Smooth muscle cell (in vitro differentiated cells): ENCODE results near the gene RILP. TPM values are rescaled to one million over a fixed set of nuclear protein-coding genes. Genes with fewer than 3 reads are reported as not detected.

ENCODE experiments used
- DNase-seq: peaks from one replicate; lab custom pipeline; 2025; ENCODE audit not compliant: unreplicated experiment; lab: John Stamatoyannopoulos, UW
- H2AFZ ChIP-seq: fragments of 200-600 bp; sonication (generic); 2 replicates; pipeline ENCODE4 v1.6.0; 2016; ENCODE audit warnings: antibody characterized with exemption, low read depth, mild to moderate bottlenecking
- H3F3A ChIP-seq: fragments of 200-600 bp; sonication (generic); 2 replicates; pipeline ENCODE4 v1.6.0; 2017; ENCODE audit warnings: antibody characterized with exemption, low read depth
- H3K27ac ChIP-seq: fragments of 200-600 bp; sonication (generic); 2 replicates; pipeline ENCODE4 v1.5.1; 2016; ENCODE audit warnings: low read depth, mild to moderate bottlenecking
- H3K27me3 ChIP-seq: fragments of 200-600 bp; sonication (generic); 2 replicates; pipeline ENCODE4 v1.6.1; 2016; ENCODE audit warnings: low read depth, mild to moderate bottlenecking
- H3K36me3 ChIP-seq: fragments of 200-600 bp; sonication (generic); 2 replicates; pipeline ENCODE4 v1.5.1; 2016; ENCODE audit warnings: low read depth
- H3K4me1 ChIP-seq: fragments of 200-600 bp; sonication (generic); 2 replicates; pipeline ENCODE4 v1.5.1; 2016; ENCODE audit warnings: low read depth
- H3K4me2 ChIP-seq: fragments of 200-600 bp; sonication (generic); 2 replicates; pipeline ENCODE4 v1.6.0; 2016; ENCODE audit warnings: mild to moderate bottlenecking
- H3K4me3 ChIP-seq: fragments of 200-600 bp; sonication (generic); 2 replicates; pipeline ENCODE4 v1.5.1; 2016; ENCODE audit warnings: mild to moderate bottlenecking
- H3K79me2 ChIP-seq: fragments of 200-600 bp; sonication (generic); 2 replicates; pipeline ENCODE4 v1.6.0; 2016; ENCODE audit warnings: low read depth, mild to moderate bottlenecking
- H3K9ac ChIP-seq: fragments of 200-600 bp; sonication (generic); 2 replicates; pipeline ENCODE4 v1.6.0; 2016; ENCODE audit warnings: low read depth
- H3K9me3 ChIP-seq: fragments of 200-600 bp; sonication (generic); replicated peaks from 2 replicates; pipeline ENCODE4 v1.5.1; 2016; ENCODE audit warnings: low read depth
- H4K20me1 ChIP-seq: fragments of 200-600 bp; sonication (generic); 2 replicates; pipeline ENCODE4 v1.6.0; 2016; ENCODE audit warnings: low read depth
- CTCF ChIP-seq: fragments of 200-600 bp; sonication (generic); IDR thresholded peaks from 2 replicates; pipeline ENCODE4 v1.5.1; 2017; ENCODE audit warnings: borderline replicate concordance, mild to moderate bottlenecking, antibody characterized with exemption; ENCODE audit not compliant: insufficient read depth, poor library complexity, severe bottlenecking
- WGBS: methylation state at CpG from one replicate; pipeline ENCODE4 v1.1.7; 2016; ENCODE audit warnings: low lambda C conversion rate; 5-methylcytosine and 5-hydroxymethylcytosine counted together
- polyA plus RNA-seq: library from polyadenylated mRNA; unstranded; fragments of >200 nt; fragmentation: Nextera tagmentation; extraction: Ambion mirVana; gene quantifications from 2 replicates; pipeline ENCODE4 v1.2.1, GENCODE V29; 2016
- total RNA-seq: library from RNA; depleted of rRNA; stranded (reverse); fragments of >200 nt; gene quantifications from 2 replicates; pipeline ENCODE4 v1.2.3, GENCODE V29; 2014

Gene RILP
- total and polyA plus RNA-seq, 2 experiments from 2014 or later, result 5.1 to 7.4 TPM

GRCh38 chr17:1645207-1646171 is 4.2 kb downstream of the RILP start, which contains the start of gene SCARF1:
SCARF1 (minus strand) TSS chr17:1645732; CDS start chr17:1645697, 35 bp downstream.
- Histone ChIP-seq H3K4me3 (no peak within 1 kb of the TSS), H2AFZ (no peak within 1 kb of the TSS)

GRCh38 chr17:1644493-1645206 is 5.0 kb downstream of the RILP start:
- Histone ChIP-seq H3K36me3 (no peaks in the 10 kb centered on the region), H3K27me3 (no peaks in the 10 kb centered on the region), H3K9me3 (no peaks in the 10 kb centered on the region), H3K4me2 (peak overlapping the region; percentile 88), H3K4me1 (peaks cover 8% of the 10 kb centered on the region), H2AFZ (no peak overlapping the region), H3K9ac (no peak overlapping the region), H3K79me2 (no peaks in the 10 kb centered on the region), H3K27ac (no peak overlapping the region), H3K4me3 (no peak overlapping the region), H4K20me1 (no peaks in the 10 kb centered on the region), H3F3A (peaks cover 22% of the 10 kb centered on the region)
- WGBS, result 75% methylated on average over 15 of the region's 15 CpGs
- no peak for TF ChIP-seq CTCF
- DNase-seq, result no peak

More at GRCh38 chr17:1645207-1646171, 4.2 kb downstream of the RILP start, which contains the start of gene SCARF1:
- Histone ChIP-seq H3K36me3 (no peaks in the 10 kb centered on the region), H3K9ac (no peak within 1 kb of the TSS), H4K20me1 (peaks cover 7% of the 10 kb centered on the region), H3K79me2 (no peaks in the 10 kb centered on the region), H3F3A (peaks cover 28% of the 10 kb centered on the region), H3K4me1 (peaks cover 13% of the 10 kb centered on the region), H3K4me2 (no peak within 1 kb of the TSS), H3K9me3 (no peaks in the 10 kb centered on the region), H3K27ac (no peak within 1 kb of the TSS), H3K27me3 (no peaks in the 10 kb centered on the region)
- no peak for DNase-seq
- no peak for TF ChIP-seq CTCF
- WGBS, result 85% methylated on average over 22 of the region's 25 CpGs

GRCh38 chr17:1643999-1644492 is 5.6 kb downstream of the RILP start:
- no peak for DNase-seq
- no peak overlapping the region for H3K9ac ChIP-seq

More at GRCh38 chr17:1643999-1644492, 5.6 kb downstream of the RILP start:
- Histone ChIP-seq H2AFZ (peak overlapping the region; percentile 19), H3K27ac (no peak overlapping the region), H3K27me3 (no peaks in the 10 kb centered on the region), H4K20me1 (no peaks in the 10 kb centered on the region), H3K4me2 (peak overlapping the region; percentile 88), H3K9me3 (no peaks in the 10 kb centered on the region), H3F3A (peaks cover 22% of the 10 kb centered on the region), H3K4me3 (peak overlapping the region; percentile 48), H3K36me3 (no peaks in the 10 kb centered on the region), H3K79me2 (no peaks in the 10 kb centered on the region), H3K4me1 (peaks cover 8% of the 10 kb centered on the region)
- TF ChIP-seq CTCF, result no peak
- 67% methylated on average over 11 of the region's 13 CpGs for WGBS
